ENCODE results near the gene STK32B. TPM values are rescaled to one million over a fixed set of nuclear protein-coding genes. Genes with fewer than 3 reads are reported as not detected.

Gene STK32B
- total and polyA plus RNA-seq, 5 donors from 2014 or later = not detected

DNA sequence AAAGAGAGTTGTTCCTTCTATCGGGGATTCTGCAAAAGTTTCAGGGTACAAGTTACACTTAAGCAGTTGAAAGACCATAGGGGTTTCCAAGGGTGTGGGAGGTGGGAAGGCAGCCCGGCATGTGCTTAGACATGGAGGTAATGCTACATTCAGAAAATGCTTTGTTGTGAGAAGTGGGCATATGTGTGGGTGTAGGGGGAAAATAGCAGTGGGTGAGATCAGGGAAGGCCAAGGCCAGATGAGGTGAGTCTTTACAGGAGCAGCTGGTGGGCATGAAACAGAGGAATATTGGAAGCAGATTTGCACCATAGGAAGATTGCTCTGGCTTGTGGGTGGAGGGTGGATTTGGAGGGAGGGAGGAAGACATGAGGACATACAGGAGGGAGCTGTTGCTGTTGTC lies 40.3 kb upstream of the STK32B start:
- Mint-ChIP-seq H3K4me1 (no peaks in the 10 kb centered on the region), H3K27me3 (peaks cover 11% of the 10 kb centered on the region), H3K9me3 (peaks cover 0 to 6% (median 0%) of the 10 kb centered on the region in 7 donors), H3K4me3 (no peak overlapping the region), H3K36me3 (no peaks in the 10 kb centered on the region), H3K27ac (peak overlapping the region in 1 of 3 donors; percentile 43)
- no peak overlapping the region for H3K27ac ChIP-seq (ENCODE audit: insufficient read depth, low read length, poor library complexity, severe bottlenecking)
- H3K9me3 ChIP-seq (ENCODE audit: control insufficient read depth in 2 of 2, low read length in 2 of 2) = no peaks in the 10 kb centered on the region
- H3K4me1 ChIP-seq (ENCODE audit: control insufficient read depth, insufficient read depth, low read length, poor library complexity, severe bottlenecking) = no peaks in the 10 kb centered on the region
- H3K4me3 ChIP-seq (ENCODE audit: low read depth, low read length) = no peak overlapping the region
- H3K27me3 ChIP-seq (ENCODE audit: control insufficient read depth, insufficient read depth, low read length) = peaks cover 14% of the 10 kb centered on the region
- H3K36me3 ChIP-seq (ENCODE audit: control insufficient read depth, insufficient read depth, low read length) = no peaks in the 10 kb centered on the region
- DNase-seq (no peak), ATAC-seq (ENCODE audit: low read depth in 2 of 2) (no peak)

DNA sequence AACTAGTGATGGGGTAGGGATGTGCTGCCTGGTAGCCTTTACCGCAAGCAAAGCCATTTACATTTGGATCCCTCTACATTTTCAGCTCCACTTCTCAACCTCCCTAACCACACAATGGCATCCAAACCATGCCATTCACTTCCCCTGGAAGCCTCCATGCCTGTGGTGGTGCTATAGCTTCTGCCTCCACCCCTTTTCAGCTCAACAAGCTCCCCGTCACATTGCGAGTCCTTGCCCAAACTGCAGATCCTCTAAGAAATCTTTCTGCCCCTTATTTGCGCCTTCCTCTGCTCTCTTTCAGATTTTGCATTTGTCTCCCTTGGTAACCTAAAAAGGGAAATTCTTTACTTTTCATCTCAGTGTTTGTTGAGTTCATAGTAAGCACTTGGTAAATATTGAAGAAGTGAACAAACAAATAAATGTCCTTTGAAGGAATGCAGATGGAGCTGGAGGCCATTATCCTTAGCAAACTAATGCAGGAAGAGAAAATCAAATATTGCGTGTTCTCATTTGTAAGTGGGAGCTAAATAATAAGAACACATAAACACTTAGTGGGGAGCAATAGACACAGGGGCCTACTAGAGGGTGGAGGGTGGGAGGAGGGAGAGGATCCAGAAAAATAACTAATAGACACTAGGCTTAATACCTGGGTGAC lies 38.9 kb upstream of the STK32B start:
- H3K36me3 Mint-ChIP-seq = no peaks in the 10 kb centered on the region
- Histone ChIP-seq H3K27ac (ENCODE audit: insufficient read depth, low read length, poor library complexity, severe bottlenecking) (no peak overlapping the region), H3K9me3 (ENCODE audit: control insufficient read depth in 2 of 2, low read length in 2 of 2) (no peaks in the 10 kb centered on the region), H3K4me1 (ENCODE audit: control insufficient read depth, insufficient read depth, low read length, poor library complexity, severe bottlenecking) (no peaks in the 10 kb centered on the region), H3K36me3 (ENCODE audit: control insufficient read depth, insufficient read depth, low read length) (no peaks in the 10 kb centered on the region), H3K4me3 (ENCODE audit: low read depth, low read length) (no peak overlapping the region), H3K27me3 (ENCODE audit: control insufficient read depth, insufficient read depth, low read length) (peaks cover 14% of the 10 kb centered on the region)
- no peak overlapping the region for H3K27ac Mint-ChIP-seq
- H3K4me1 Mint-ChIP-seq = no peaks in the 10 kb centered on the region
- DNase-seq = no peak
- peaks cover 0 to 8% (median 0%) of the 10 kb centered on the region in 7 donors for H3K9me3 Mint-ChIP-seq
- ATAC-seq (ENCODE audit: low read depth in 2 of 2) = no peak
- peaks cover 19% of the 10 kb centered on the region for H3K27me3 Mint-ChIP-seq
- no peak overlapping the region for H3K4me3 Mint-ChIP-seq

DNA sequence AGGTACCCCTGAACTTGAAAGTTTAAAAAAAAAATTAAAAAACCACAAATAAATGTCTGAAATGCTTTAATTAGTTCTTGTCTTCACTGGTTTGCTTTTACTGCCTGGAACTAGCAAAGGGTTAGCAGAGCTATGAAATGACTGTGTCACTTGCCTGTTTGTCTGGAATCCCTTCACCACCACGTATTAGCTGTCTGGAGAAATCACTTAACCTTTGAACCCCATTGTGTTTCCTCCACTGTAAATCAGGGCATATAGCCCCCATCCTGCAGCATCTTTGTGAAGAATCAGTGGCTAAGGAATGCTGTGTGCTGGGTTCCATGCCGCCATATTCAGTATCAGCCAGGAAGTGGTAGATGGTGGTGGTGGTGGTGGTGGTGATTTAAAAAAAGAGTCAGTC lies 38.3 kb upstream of the STK32B start:
- peaks cover 0 to 8% (median 0%) of the 10 kb centered on the region in 7 donors for H3K9me3 Mint-ChIP-seq
- H3K27me3 ChIP-seq (ENCODE audit: control insufficient read depth, insufficient read depth, low read length) = peaks cover 14% of the 10 kb centered on the region
- H3K4me3 ChIP-seq (ENCODE audit: low read depth, low read length) = no peak overlapping the region
- no peak overlapping the region for H3K27ac Mint-ChIP-seq
- ATAC-seq (ENCODE audit: low read depth in 2 of 2) = no peak
- no peak overlapping the region for H3K27ac ChIP-seq (ENCODE audit: insufficient read depth, low read length, poor library complexity, severe bottlenecking)
- no peaks in the 10 kb centered on the region for H3K36me3 ChIP-seq (ENCODE audit: control insufficient read depth, insufficient read depth, low read length)
- DNase-seq = no peak
- H3K27me3 Mint-ChIP-seq = peaks cover 21% of the 10 kb centered on the region
- no peaks in the 10 kb centered on the region for H3K9me3 ChIP-seq (ENCODE audit: control insufficient read depth in 2 of 2, low read length in 2 of 2)
- H3K4me1 Mint-ChIP-seq = no peaks in the 10 kb centered on the region
- H3K4me3 Mint-ChIP-seq = no peak overlapping the region
- H3K4me1 ChIP-seq (ENCODE audit: control insufficient read depth, insufficient read depth, low read length, poor library complexity, severe bottlenecking) = no peaks in the 10 kb centered on the region
- no peaks in the 10 kb centered on the region for H3K36me3 Mint-ChIP-seq

DNA sequence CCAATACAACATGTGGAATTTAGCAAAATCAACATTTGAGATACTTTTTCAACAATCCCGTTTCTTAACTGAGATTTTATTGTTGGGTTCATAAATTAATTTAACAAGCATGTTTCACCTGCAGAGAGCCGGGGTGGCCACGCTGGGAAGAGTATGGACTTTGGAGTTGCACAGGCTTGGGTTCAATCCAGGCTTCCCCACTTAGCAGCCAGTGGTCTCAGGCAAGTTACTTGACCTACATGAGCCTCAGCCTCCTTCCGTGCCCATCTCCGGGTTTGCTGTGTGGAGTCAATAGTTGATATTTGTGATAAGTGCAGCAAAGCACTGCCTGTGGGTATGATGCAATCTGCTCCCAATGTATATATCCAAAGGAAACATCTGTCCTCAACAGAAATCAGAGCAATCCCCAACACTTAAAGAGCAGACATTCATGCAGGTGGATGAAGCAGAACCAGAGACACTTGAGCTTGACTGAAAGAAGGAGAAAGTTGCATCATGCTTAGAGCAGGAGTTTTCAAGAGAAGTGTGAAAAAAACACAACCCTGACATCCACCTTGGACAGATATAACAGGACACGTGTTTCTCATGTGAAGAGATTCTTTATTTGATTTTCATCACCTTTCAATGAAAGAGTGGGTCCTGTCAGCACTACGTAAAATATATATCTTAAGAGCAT lies 37.1 kb upstream of the STK32B start:
- ATAC-seq (ENCODE audit: low read depth in 2 of 2) = no peak
- Histone ChIP-seq H3K4me1 (ENCODE audit: control insufficient read depth, insufficient read depth, low read length, poor library complexity, severe bottlenecking) (no peaks in the 10 kb centered on the region), H3K27ac (ENCODE audit: insufficient read depth, low read length, poor library complexity, severe bottlenecking) (no peak overlapping the region), H3K9me3 (ENCODE audit: control insufficient read depth in 2 of 2, low read length in 2 of 2) (no peaks in the 10 kb centered on the region), H3K4me3 (ENCODE audit: low read depth, low read length) (no peak overlapping the region), H3K36me3 (ENCODE audit: control insufficient read depth, insufficient read depth, low read length) (no peaks in the 10 kb centered on the region), H3K27me3 (ENCODE audit: control insufficient read depth, insufficient read depth, low read length) (peaks cover 15% of the 10 kb centered on the region)
- H3K27ac Mint-ChIP-seq = no peak overlapping the region
- no peaks in the 10 kb centered on the region for H3K36me3 Mint-ChIP-seq
- H3K4me3 Mint-ChIP-seq = no peak overlapping the region
- H3K27me3 Mint-ChIP-seq = peaks cover 20% of the 10 kb centered on the region
- H3K9me3 Mint-ChIP-seq = peaks cover 0 to 7% (median 0%) of the 10 kb centered on the region in 7 donors
- no peak for DNase-seq
- peaks cover 0 to 2% (median 0%) of the 10 kb centered on the region in 4 donors for H3K4me1 Mint-ChIP-seq

DNA sequence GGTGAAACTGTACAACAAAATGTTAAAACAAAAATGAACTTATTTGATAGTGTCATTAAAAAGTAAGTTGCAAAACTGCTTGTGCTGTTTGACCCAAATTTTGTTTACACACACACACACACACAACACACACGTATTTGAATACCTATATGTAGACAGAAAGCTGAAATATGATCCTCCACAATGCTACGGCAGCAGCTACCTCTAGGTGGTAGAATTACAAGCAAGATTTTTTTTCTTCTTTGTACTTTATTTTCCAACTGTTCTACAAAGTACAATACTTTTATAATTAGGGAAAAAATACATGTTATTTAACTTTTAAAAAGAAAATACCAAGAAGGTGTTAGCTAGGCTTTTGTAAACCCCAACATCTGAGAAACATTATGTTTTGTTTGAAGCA lies 33.2 kb upstream of the STK32B start:
- no peaks in the 10 kb centered on the region for H3K4me1 ChIP-seq (ENCODE audit: control insufficient read depth, insufficient read depth, low read length, poor library complexity, severe bottlenecking)
- H3K9me3 ChIP-seq (ENCODE audit: control insufficient read depth in 2 of 2, low read length in 2 of 2) = no peaks in the 10 kb centered on the region
- no peak overlapping the region for H3K27ac ChIP-seq (ENCODE audit: insufficient read depth, low read length, poor library complexity, severe bottlenecking)
- Mint-ChIP-seq H3K4me1 (peaks cover 0 to 2% (median 0%) of the 10 kb centered on the region in 4 donors), H3K27ac (no peak overlapping the region), H3K36me3 (no peaks in the 10 kb centered on the region), H3K9me3 (peaks cover 0 to 4% (median 4%) of the 10 kb centered on the region in 7 donors), H3K4me3 (no peak overlapping the region), H3K27me3 (peaks cover 25% of the 10 kb centered on the region)
- DNase-seq (no peak), ATAC-seq (ENCODE audit: low read depth in 2 of 2) (no peak)
- H3K27me3 ChIP-seq (ENCODE audit: control insufficient read depth, insufficient read depth, low read length) = peaks cover 10% of the 10 kb centered on the region
- no peak overlapping the region for H3K4me3 ChIP-seq (ENCODE audit: low read depth, low read length)
- H3K36me3 ChIP-seq (ENCODE audit: control insufficient read depth, insufficient read depth, low read length) = no peaks in the 10 kb centered on the region

DNA sequence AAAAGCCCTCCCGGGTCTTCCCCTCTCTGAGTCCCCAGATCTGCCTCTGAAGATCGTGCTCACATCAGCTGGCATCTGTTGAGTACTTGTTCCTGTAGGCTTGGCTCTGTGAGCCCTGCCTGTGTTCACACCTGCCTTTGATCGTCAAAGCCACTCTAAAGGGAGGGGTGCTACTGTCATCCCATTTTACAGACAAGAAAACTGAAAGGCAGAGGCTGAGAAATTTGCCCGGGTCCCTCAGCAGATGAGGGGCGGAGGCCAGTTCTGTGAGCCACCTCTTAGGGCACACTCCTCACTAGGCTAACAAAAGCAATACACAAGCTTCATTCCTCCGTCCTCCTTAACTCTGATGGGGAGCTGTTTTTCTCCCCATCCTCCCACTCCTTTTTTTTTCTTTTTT lies 32.7 kb upstream of the STK32B start:
- no peak overlapping the region for H3K4me3 Mint-ChIP-seq
- ATAC-seq (ENCODE audit: low read depth in 2 of 2) = no peak
- Histone ChIP-seq H3K9me3 (ENCODE audit: control insufficient read depth in 2 of 2, low read length in 2 of 2) (no peaks in the 10 kb centered on the region), H3K36me3 (ENCODE audit: control insufficient read depth, insufficient read depth, low read length) (no peaks in the 10 kb centered on the region), H3K4me1 (ENCODE audit: control insufficient read depth, insufficient read depth, low read length, poor library complexity, severe bottlenecking) (no peaks in the 10 kb centered on the region), H3K4me3 (ENCODE audit: low read depth, low read length) (no peak overlapping the region), H3K27me3 (ENCODE audit: control insufficient read depth, insufficient read depth, low read length) (peaks cover 10% of the 10 kb centered on the region), H3K27ac (ENCODE audit: insufficient read depth, low read length, poor library complexity, severe bottlenecking) (no peak overlapping the region)
- no peak for DNase-seq
- peaks cover 0 to 5% (median 4%) of the 10 kb centered on the region in 7 donors for H3K9me3 Mint-ChIP-seq
- H3K4me1 Mint-ChIP-seq = peaks cover 0 to 2% (median 0%) of the 10 kb centered on the region in 4 donors
- peaks cover 20% of the 10 kb centered on the region for H3K27me3 Mint-ChIP-seq
- no peak overlapping the region for H3K27ac Mint-ChIP-seq
- H3K36me3 Mint-ChIP-seq = no peaks in the 10 kb centered on the region

DNA sequence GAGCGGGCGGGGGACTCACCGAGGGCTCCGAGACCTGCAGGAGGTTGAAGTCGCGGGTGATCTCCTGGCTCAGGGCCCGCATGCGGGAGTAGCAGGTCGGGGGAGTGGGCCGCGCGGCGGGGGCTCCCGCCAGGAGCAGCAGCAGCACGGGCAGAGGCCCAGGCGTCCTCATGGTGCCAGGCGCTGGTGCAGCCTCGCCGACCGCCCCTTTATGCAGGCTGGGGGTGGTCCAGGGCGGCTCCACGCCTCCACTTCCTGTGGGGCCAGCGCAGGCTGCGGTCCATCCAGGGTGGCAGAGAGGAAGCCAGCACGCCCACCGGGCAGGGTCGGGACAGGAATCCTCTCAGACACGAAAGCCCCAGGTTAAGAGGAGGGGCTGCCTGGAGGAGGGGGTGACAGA lies 32.0 kb upstream of the STK32B start, which contains the start of gene CYTL1:
Gene CYTL1 (minus strand): TSS at position 185 of the 400 bp plus-strand sequence. CDS start 13 bp downstream, at position 172.
- ATAC-seq (ENCODE audit: low read depth in 2 of 2) (peak; percentile 18 to 28), DNase-seq (no peak)
- Histone ChIP-seq H3K36me3 (ENCODE audit: control insufficient read depth, insufficient read depth, low read length) (no peaks in the 10 kb centered on the region), H3K9me3 (ENCODE audit: control insufficient read depth in 2 of 2, low read length in 2 of 2) (no peaks in the 10 kb centered on the region), H3K4me1 (ENCODE audit: control insufficient read depth, insufficient read depth, low read length, poor library complexity, severe bottlenecking) (no peaks in the 10 kb centered on the region), H3K27ac (ENCODE audit: insufficient read depth, low read length, poor library complexity, severe bottlenecking) (no peak within 1 kb of the TSS), H3K4me3 (ENCODE audit: low read depth, low read length) (no peak within 1 kb of the TSS), H3K27me3 (ENCODE audit: control insufficient read depth, insufficient read depth, low read length) (peaks cover 10% of the 10 kb centered on the region)
- peaks cover 0 to 2% (median 0%) of the 10 kb centered on the region in 4 donors for H3K4me1 Mint-ChIP-seq
- no peaks in the 10 kb centered on the region for H3K36me3 Mint-ChIP-seq
- H3K27me3 Mint-ChIP-seq = peaks cover 20% of the 10 kb centered on the region
- H3K27ac Mint-ChIP-seq = no peak within 1 kb of the TSS
- peaks cover 0 to 7% (median 3%) of the 10 kb centered on the region in 7 donors for H3K9me3 Mint-ChIP-seq
- H3K4me3 Mint-ChIP-seq = no peak within 1 kb of the TSS

Data from CD4-positive, CD25-positive, alpha-beta regulatory T cell (primary cell).